Panc1 (cell line): ENCODE measurements around the gene NSD2. TPM values are rescaled to one million over a fixed set of nuclear protein-coding genes. Genes with fewer than 3 reads are reported as not detected.

Experiments
- ATAC-seq: fragments of 200-7000 bp; cut with Tn5 transposase; 2 replicates; pipeline ENCODE4 v1.9.1; 2020; ENCODE audit warnings: mild to moderate bottlenecking, moderate library complexity
- BruUV-seq: library from RNA; stranded (reverse); fragments of 400-500 nt; replicated peaks from 2 replicates; lab custom pipeline; 2021; lab: Mats Ljungman, UMichigan
- CTCF ChIA-PET: fragments of 300-600 bp; sonication (Branson Sonifier 250); formaldehyde crosslinking; loops from one replicate; lab custom pipeline; 2022; ENCODE audit warnings: antibody characterized with exemption; lab: Charles Lee
- POLR2A ChIA-PET: fragments of 300-600 bp; sonication (Branson Sonifier 250); formaldehyde crosslinking; loops from one replicate; lab custom pipeline; 2022; ENCODE audit warnings: antibody characterized with exemption; lab: Charles Lee
- DNase-seq: peaks from one replicate; pipeline ENCODE4 v3.0.0-alpha.2; 2010; ENCODE audit warnings: low read depth, low spot score
- H3K27ac ChIP-seq: 2 replicates; pipeline ENCODE4 v1.5.1; 2011; ENCODE audit warnings: mild to moderate bottlenecking, low read length, inconsistent platforms
- H3K27me3 ChIP-seq: fragments of 200-500 bp; sonication (Bioruptor generic); 2 replicates; pipeline ENCODE4 v1.6.0; 2014; ENCODE audit warnings: low read length, inconsistent platforms; ENCODE audit not compliant: control insufficient read depth, insufficient read depth
- H3K36me3 ChIP-seq: fragments of 200-500 bp; sonication (Bioruptor generic); 2 replicates; pipeline ENCODE4 v1.5.1; 2014; ENCODE audit warnings: inconsistent platforms, mild to moderate bottlenecking, low read length, moderate library complexity; ENCODE audit not compliant: control insufficient read depth, insufficient read depth
- H3K4me1 ChIP-seq: 2 replicates; pipeline ENCODE4 v1.5.1; 2011; ENCODE audit warnings: inconsistent platforms, mild to moderate bottlenecking, low read length, moderate library complexity; ENCODE audit not compliant: control insufficient read depth, insufficient read depth
- H3K4me3 ChIP-seq, 2 experiments: 2 replicates each; pipeline ENCODE4 v1.5.1; 2011 to 2012; ENCODE audit warnings: low read depth in 2 of 2, low read length in 2 of 2, mild to moderate bottlenecking in 2 of 2, inconsistent platforms in 1 of 2, moderate library complexity in 1 of 2
- H3K9me3 ChIP-seq: fragments of 200-500 bp; sonication (Bioruptor generic); 2 replicates; pipeline ENCODE4 v1.5.1; 2014; ENCODE audit warnings: low read depth, mild to moderate bottlenecking, inconsistent platforms, low read length, moderate library complexity; ENCODE audit not compliant: control insufficient read depth, insufficient read depth
- CTCF ChIP-seq: fragments of 450-650 bp; IDR thresholded peaks from 2 replicates; pipeline ENCODE4 v1.5.1; 2017; ENCODE audit warnings: mild to moderate bottlenecking
- POLR2AphosphoS5 ChIP-seq: IDR thresholded peaks from 2 replicates; pipeline ENCODE4 v1.6.1; 2012; ENCODE audit warnings: mild to moderate bottlenecking, low read depth, low read length, moderate library complexity
- REST ChIP-seq, 2 experiments: IDR thresholded peaks; 2 replicates each; pipeline ENCODE4 v1.6.1; 2011 to 2012; ENCODE audit warnings: low read depth in 2 of 2, control low read depth in 1 of 2, low read length in 1 of 2, mild to moderate bottlenecking in 1 of 2, moderate library complexity in 1 of 2; ENCODE audit not compliant: insufficient read depth in 1 of 2
- SIN3A ChIP-seq: IDR thresholded peaks from 2 replicates; pipeline ENCODE4 v1.6.1; 2012; ENCODE audit warnings: low read depth, mild to moderate bottlenecking, low read length, moderate library complexity, borderline replicate concordance; ENCODE audit not compliant: insufficient read depth
- TCF7L2 ChIP-seq: IDR thresholded peaks from 2 replicates; pipeline ENCODE4 v1.6.1; 2011; ENCODE audit warnings: mild to moderate bottlenecking, low read depth, low read length, inconsistent platforms
- in situ Hi-C: cut with HindIII; loops from 2 replicates; pipeline ENCODE4 v1.10.0; 2016; ENCODE audit warnings: low sequenced_read_pairs, low pct_unique_long_range_greater_than_20kb
- intact Hi-C: fragments of 100-400 bp; cut with micrococcal nuclease; formaldehyde crosslinking; loops from one replicate; pipeline ENCODE4 v1.10.0; 2022; ENCODE audit not compliant: unreplicated experiment
- total RNA-seq: library from RNA; stranded (reverse); gene quantifications from one replicate; pipeline ENCODE4 v1.2.1, GENCODE V29; 2021; ENCODE audit not compliant: unreplicated experiment

Gene NSD2
- total RNA-seq, 1 experiment from 2014 or later = 116 TPM

- POLR2A ChIA-PET = no interaction called here
- H3K36me3 ChIP-seq = no peaks in the 10 kb centered on the region; the same call in 1 of the 2 replicates
Measured at GRCh38 chr4:1978741-1979476, 107.7 kb downstream of the NSD2 start.

GRCh38 chr4:1979477-1980196 is 108.4 kb downstream of the NSD2 start:
- DNase-seq (no peak), ATAC-seq (no peak)
- Histone ChIP-seq H3K9me3 (no peaks in the 10 kb centered on the region), H3K4me3 (no peak overlapping the region), H3K36me3 (no peaks in the 10 kb centered on the region; the same call in 1 of the 2 replicates), H3K27me3 (no peaks in the 10 kb centered on the region), H3K27ac (no peak overlapping the region), H3K4me1 (no peaks in the 10 kb centered on the region)
- POLR2A ChIA-PET = no interaction called here
- CTCF ChIA-PET = no interaction called here
- in situ Hi-C loops = no loop called here
- BruUV-seq = no TSS peak
- intact Hi-C loops = no loop called here
- TF ChIP-seq POLR2AphosphoS5 (no peak), REST (IDR thresholded peaks at IDR 0.05; ENCODE audit: insufficient read depth in 1 of 2, low read depth in 2 of 2, low read length in 1 of 2) (no peak), CTCF (no peak), TCF7L2 (no peak), SIN3A (no peak)

More at GRCh38 chr4:1978741-1979476, 107.7 kb downstream of the NSD2 start:
- H3K27ac ChIP-seq = no peak overlapping the region
- BruUV-seq = TSS peak; percentile 77
- intact Hi-C loops = no loop called here
- H3K27me3 ChIP-seq = no peaks in the 10 kb centered on the region
- TF ChIP-seq REST (IDR thresholded peaks at IDR 0.05; ENCODE audit: insufficient read depth in 1 of 2, low read depth in 2 of 2, low read length in 1 of 2) = no peak
- no peaks in the 10 kb centered on the region for H3K4me1 ChIP-seq
- no peaks in the 10 kb centered on the region for H3K9me3 ChIP-seq
- in situ Hi-C loops = no loop called here
- no peak for ATAC-seq
- CTCF ChIA-PET = no interaction called here
- H3K4me3 ChIP-seq = no peak overlapping the region
- DNase-seq = no peak
